Measurements from ENCODE around the gene EXT2.

Gene EXT2

GRCh38 chr11:44223238-44223637 is 127.8 kb downstream of the EXT2 start:
- Histone ChIP-seq H3K27ac (ENCODE audit: low read length) (no peak overlapping the region), H3K4me3 (ENCODE audit: low read length) (no peak overlapping the region), H3K79me2 (ENCODE audit: low read length) (no peaks in the 10 kb centered on the region), H3K4me2 (ENCODE audit: low read depth, low read length) (no peak overlapping the region), H3K9me3 (replicated peaks; ENCODE audit: insufficient read depth, low read length) (no peaks in the 10 kb centered on the region), H3K4me1 (ENCODE audit: low read length) (no peaks in the 10 kb centered on the region), H2AFZ (ENCODE audit: low read length) (no peak overlapping the region), H3F3A (ENCODE audit: insufficient read depth, low read length) (no peaks in the 10 kb centered on the region), H4K20me1 (ENCODE audit: insufficient read depth, low read length) (no peaks in the 10 kb centered on the region), H3K36me3 (replicated peaks; ENCODE audit: insufficient read depth, low read length) (no peaks in the 10 kb centered on the region), H3K9me2 (replicated peaks; ENCODE audit: insufficient read depth, low read length) (no peaks in the 10 kb centered on the region), H3K9ac (ENCODE audit: low read length) (no peak overlapping the region), H3K27me3 (replicated peaks; ENCODE audit: insufficient read depth, low read length) (no peaks in the 10 kb centered on the region)
- no peak for TF ChIP-seq EZH2 (optimal IDR thresholded peaks at IDR 0.05; ENCODE audit: low read depth, low read length)
- TF ChIP-seq EZH2phosphoT487 (IDR thresholded peaks at IDR 0.05; ENCODE audit: low read length), result no peak
- DNase-seq, result no peak

- Histone ChIP-seq H3K4me2 (ENCODE audit: low read depth, low read length) (no peak overlapping the region), H3K9ac (ENCODE audit: low read length) (no peak overlapping the region), H3K27ac (ENCODE audit: low read length) (no peak overlapping the region), H2AFZ (ENCODE audit: low read length) (no peak overlapping the region), H3K4me1 (ENCODE audit: low read length) (no peaks in the 10 kb centered on the region), H3K36me3 (replicated peaks; ENCODE audit: insufficient read depth, low read length) (no peaks in the 10 kb centered on the region), H3F3A (ENCODE audit: insufficient read depth, low read length) (no peaks in the 10 kb centered on the region), H3K9me2 (replicated peaks; ENCODE audit: insufficient read depth, low read length) (no peaks in the 10 kb centered on the region), H3K27me3 (replicated peaks; ENCODE audit: insufficient read depth, low read length) (no peaks in the 10 kb centered on the region), H4K20me1 (ENCODE audit: insufficient read depth, low read length) (no peaks in the 10 kb centered on the region), H3K4me3 (ENCODE audit: low read length) (no peak overlapping the region), H3K79me2 (ENCODE audit: low read length) (no peaks in the 10 kb centered on the region), H3K9me3 (replicated peaks; ENCODE audit: insufficient read depth, low read length) (no peaks in the 10 kb centered on the region)
- DNase-seq, result no peak
- TF ChIP-seq EZH2 (optimal IDR thresholded peaks at IDR 0.05; ENCODE audit: low read depth, low read length), result no peak
- no peak for TF ChIP-seq CTCF (IDR thresholded peaks at IDR 0.05; ENCODE audit: low read length)
- TF ChIP-seq EZH2phosphoT487 (IDR thresholded peaks at IDR 0.05; ENCODE audit: low read length), result no peak
Measured at GRCh38 chr11:44224867-44225501, 129.5 kb downstream of the EXT2 start.

GRCh38 chr11:44226490-44226889 is 131.0 kb downstream of the EXT2 start:
- Histone ChIP-seq H3K27me3 (replicated peaks; ENCODE audit: insufficient read depth, low read length) (no peaks in the 10 kb centered on the region), H3K4me3 (ENCODE audit: low read length) (no peak overlapping the region), H2AFZ (ENCODE audit: low read length) (no peak overlapping the region), H3K4me1 (ENCODE audit: low read length) (no peaks in the 10 kb centered on the region), H3K9me3 (replicated peaks; ENCODE audit: insufficient read depth, low read length) (no peaks in the 10 kb centered on the region), H3K36me3 (replicated peaks; ENCODE audit: insufficient read depth, low read length) (no peaks in the 10 kb centered on the region), H3K27ac (ENCODE audit: low read length) (no peak overlapping the region), H3K9ac (ENCODE audit: low read length) (no peak overlapping the region), H3K79me2 (ENCODE audit: low read length) (no peaks in the 10 kb centered on the region), H3K4me2 (ENCODE audit: low read depth, low read length) (no peak overlapping the region), H4K20me1 (ENCODE audit: insufficient read depth, low read length) (no peaks in the 10 kb centered on the region), H3F3A (ENCODE audit: insufficient read depth, low read length) (no peaks in the 10 kb centered on the region), H3K9me2 (replicated peaks; ENCODE audit: insufficient read depth, low read length) (no peaks in the 10 kb centered on the region)
- TF ChIP-seq EZH2phosphoT487 (IDR thresholded peaks at IDR 0.05; ENCODE audit: low read length) (no peak), CTCF (IDR thresholded peaks at IDR 0.05; ENCODE audit: low read length) (no peak), EZH2 (optimal IDR thresholded peaks at IDR 0.05; ENCODE audit: low read depth, low read length) (no peak)
- DNase-seq, result no peak

- no peak overlapping the region for H3K4me2 ChIP-seq (ENCODE audit: low read depth, low read length)
- TF ChIP-seq EZH2phosphoT487 (IDR thresholded peaks at IDR 0.05; ENCODE audit: low read length), result no peak
- TF ChIP-seq EZH2 (optimal IDR thresholded peaks at IDR 0.05; ENCODE audit: low read depth, low read length), result no peak
- no peak for TF ChIP-seq CTCF (IDR thresholded peaks at IDR 0.05; ENCODE audit: low read length)
- H2AFZ ChIP-seq (ENCODE audit: low read length), result no peak overlapping the region
- no peaks in the 10 kb centered on the region for H3K79me2 ChIP-seq (ENCODE audit: low read length)
- no peaks in the 10 kb centered on the region for H3K36me3 ChIP-seq (replicated peaks; ENCODE audit: insufficient read depth, low read length)
- no peaks in the 10 kb centered on the region for H3K9me3 ChIP-seq (replicated peaks; ENCODE audit: insufficient read depth, low read length)
- H4K20me1 ChIP-seq (ENCODE audit: insufficient read depth, low read length), result no peaks in the 10 kb centered on the region
- H3K27ac ChIP-seq (ENCODE audit: low read length), result no peak overlapping the region
- no peak for DNase-seq
- H3K9ac ChIP-seq (ENCODE audit: low read length), result no peak overlapping the region
- no peak overlapping the region for H3K4me3 ChIP-seq (ENCODE audit: low read length)
- H3K4me1 ChIP-seq (ENCODE audit: low read length), result no peaks in the 10 kb centered on the region
- H3F3A ChIP-seq (ENCODE audit: insufficient read depth, low read length), result no peaks in the 10 kb centered on the region
- no peaks in the 10 kb centered on the region for H3K9me2 ChIP-seq (replicated peaks; ENCODE audit: insufficient read depth, low read length)
- no peaks in the 10 kb centered on the region for H3K27me3 ChIP-seq (replicated peaks; ENCODE audit: insufficient read depth, low read length)
Measured at GRCh38 chr11:44226945-44227344, 131.5 kb downstream of the EXT2 start.

All from MM.1S (cell line).